CD4-positive, alpha-beta T cell treated with Interferon gamma for 1 hour (primary cell): Measurements from ENCODE around the gene BUD23.

ENCODE experiments used
- DNase-seq: peaks from one replicate; pipeline ENCODE4 v3.0.0-alpha.2; 2020

The BUD23 gene

GRCh38 chr7:73742753-73743641 lies 59.6 kb downstream of the BUD23 start:
- peak; percentile 38 for DNase-seq

- DNase-seq, result no peak
These were observed 63.0 kb downstream of the BUD23 start for GRCh38 chr7:73746378-73746777.
